GM18505 (cell line): Measurements from ENCODE around the gene CACNA2D1.

Experiments used
- ATAC-seq: cut with Tn5 transposase; IDR thresholded peaks from one replicate; pipeline ENCODE4 v1.9.1; 2021; ENCODE audit not compliant: unreplicated experiment
- POLR2A ChIP-seq: IDR thresholded peaks from 4 replicates; pipeline ENCODE4 v1.6.1; 2011; ENCODE audit warnings: borderline replicate concordance; ENCODE audit not compliant: insufficient read depth, insufficient read length; ENCODE audit errors: extremely low read depth

Gene CACNA2D1

GRCh38 chr7:82335927-82336326 is 107.7 kb downstream of the CACNA2D1 start:
- no peak for TF ChIP-seq POLR2A
- no peak for ATAC-seq

GRCh38 chr7:82335001-82335400 is 108.6 kb downstream of the CACNA2D1 start:
- no peak for ATAC-seq

GRCh38 chr7:82331234-82331633 is 112.3 kb downstream of the CACNA2D1 start:
- no peak for ATAC-seq
- TF ChIP-seq POLR2A: no peak

More at GRCh38 chr7:82335001-82335400, 108.6 kb downstream of the CACNA2D1 start:
- no peak for TF ChIP-seq POLR2A

- no peak for ATAC-seq
- TF ChIP-seq POLR2A: no peak
Measured at GRCh38 chr7:82330706-82331215, 112.8 kb downstream of the CACNA2D1 start.

- no peak for ATAC-seq
- no peak for TF ChIP-seq POLR2A
Measured at GRCh38 chr7:82327898-82328297, 115.7 kb downstream of the CACNA2D1 start.

GRCh38 chr7:82325416-82325815 is 118.2 kb downstream of the CACNA2D1 start:
- no peak for TF ChIP-seq POLR2A
- no peak for ATAC-seq

GRCh38 chr7:82323806-82324205 is 119.8 kb downstream of the CACNA2D1 start:
- no peak for TF ChIP-seq POLR2A
- ATAC-seq: no peak

- no peak for TF ChIP-seq POLR2A
- ATAC-seq: no peak
Measured at GRCh38 chr7:82319674-82320118, 123.9 kb downstream of the CACNA2D1 start.

GRCh38 chr7:82318786-82319185 is 124.8 kb downstream of the CACNA2D1 start:
- no peak for ATAC-seq
- TF ChIP-seq POLR2A: no peak

GRCh38 chr7:82317760-82318159 is 125.8 kb downstream of the CACNA2D1 start:
- ATAC-seq: no peak

GRCh38 chr7:82317257-82317721 is 126.3 kb downstream of the CACNA2D1 start:
- ATAC-seq: no peak
- no peak for TF ChIP-seq POLR2A

More at GRCh38 chr7:82317760-82318159, 125.8 kb downstream of the CACNA2D1 start:
- no peak for TF ChIP-seq POLR2A

GRCh38 chr7:82313269-82313668 is 130.3 kb downstream of the CACNA2D1 start:
- no peak for TF ChIP-seq POLR2A
- no peak for ATAC-seq

GRCh38 chr7:82312646-82313045 is 130.9 kb downstream of the CACNA2D1 start:
- ATAC-seq: no peak
- no peak for TF ChIP-seq POLR2A

- TF ChIP-seq POLR2A: no peak
- no peak for ATAC-seq
Measured at GRCh38 chr7:82305347-82306005, 138.1 kb downstream of the CACNA2D1 start.
